Measurements from ENCODE around the gene GSE1. TPM values are rescaled to one million over a fixed set of nuclear protein-coding genes. Genes with fewer than 3 reads are reported as not detected.

Gene GSE1
- total RNA-seq, 6 experiments from 2014 or later = 30.0 to 48.0 (median 38.8) TPM

DNA sequence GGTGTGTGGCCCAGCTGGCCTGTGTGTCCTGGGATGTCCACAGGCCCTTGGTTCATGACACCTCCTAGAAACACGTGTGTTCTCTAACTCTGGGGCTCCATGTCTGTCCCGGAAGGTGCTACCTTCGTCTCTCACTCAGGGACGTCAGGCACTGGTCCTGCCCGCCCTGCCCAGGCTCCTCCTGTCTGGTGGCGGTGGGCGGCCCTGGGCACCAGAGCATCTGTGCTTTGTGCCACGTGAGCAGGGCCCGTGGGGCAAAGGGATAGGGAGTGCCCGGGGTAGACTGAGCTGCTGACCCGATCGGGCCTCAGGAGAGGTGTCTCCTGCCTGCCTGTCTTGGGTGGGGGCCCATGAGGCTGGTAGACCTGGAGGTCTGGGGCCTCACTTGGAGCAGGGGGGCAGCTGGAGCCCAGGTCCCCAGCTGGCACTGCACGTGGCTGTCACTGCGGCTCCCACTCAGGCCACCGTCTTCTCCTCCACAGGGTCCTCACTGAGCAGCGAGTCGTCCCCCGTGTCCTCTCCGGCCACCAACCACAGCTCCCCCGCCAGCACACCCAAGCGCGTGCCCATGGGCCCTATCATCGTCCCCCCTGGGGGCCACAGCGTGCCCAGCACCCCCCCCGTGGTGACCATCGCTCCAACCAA lies 35.1 kb downstream of the GSE1 start:
- no peaks in the 10 kb centered on the region for H3K9me3 ChIP-seq
- ATAC-seq (no peak), DNase-seq (no peak)
- peaks cover 0 to 15% (median 0%) of the 10 kb centered on the region in 4 donors for H3K36me3 ChIP-seq
- intact Hi-C loops (cut with DNase I) = no loop called here
- 97% methylated on average over 7 of the region's 26 CpGs for WGBS (ENCODE audit: insufficient coverage, low coverage, low lambda C conversion rate, missing lambda C conversion rate)
- no peak overlapping the region for H3K4me3 ChIP-seq
- H3K27ac ChIP-seq = no peak overlapping the region
- TF ChIP-seq POLR2A (IDR thresholded peaks at IDR 0.05) = no peak
- TF ChIP-seq, protein P1, sequence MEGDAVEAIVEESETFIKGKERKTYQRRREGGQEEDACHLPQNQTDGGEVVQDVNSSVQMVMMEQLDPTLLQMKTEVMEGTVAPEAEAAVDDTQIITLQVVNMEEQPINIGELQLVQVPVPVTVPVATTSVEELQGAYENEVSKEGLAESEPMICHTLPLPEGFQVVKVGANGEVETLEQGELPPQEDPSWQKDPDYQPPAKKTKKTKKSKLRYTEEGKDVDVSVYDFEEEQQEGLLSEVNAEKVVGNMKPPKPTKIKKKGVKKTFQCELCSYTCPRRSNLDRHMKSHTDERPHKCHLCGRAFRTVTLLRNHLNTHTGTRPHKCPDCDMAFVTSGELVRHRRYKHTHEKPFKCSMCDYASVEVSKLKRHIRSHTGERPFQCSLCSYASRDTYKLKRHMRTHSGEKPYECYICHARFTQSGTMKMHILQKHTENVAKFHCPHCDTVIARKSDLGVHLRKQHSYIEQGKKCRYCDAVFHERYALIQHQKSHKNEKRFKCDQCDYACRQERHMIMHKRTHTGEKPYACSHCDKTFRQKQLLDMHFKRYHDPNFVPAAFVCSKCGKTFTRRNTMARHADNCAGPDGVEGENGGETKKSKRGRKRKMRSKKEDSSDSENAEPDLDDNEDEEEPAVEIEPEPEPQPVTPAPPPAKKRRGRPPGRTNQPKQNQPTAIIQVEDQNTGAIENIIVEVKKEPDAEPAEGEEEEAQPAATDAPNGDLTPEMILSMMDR (IDR thresholded peaks at IDR 0.05) = no peak
- H3K4me1 ChIP-seq = peaks cover 0 to 16% (median 3%) of the 10 kb centered on the region in 4 donors
- no peaks in the 10 kb centered on the region for H3K27me3 ChIP-seq

DNA sequence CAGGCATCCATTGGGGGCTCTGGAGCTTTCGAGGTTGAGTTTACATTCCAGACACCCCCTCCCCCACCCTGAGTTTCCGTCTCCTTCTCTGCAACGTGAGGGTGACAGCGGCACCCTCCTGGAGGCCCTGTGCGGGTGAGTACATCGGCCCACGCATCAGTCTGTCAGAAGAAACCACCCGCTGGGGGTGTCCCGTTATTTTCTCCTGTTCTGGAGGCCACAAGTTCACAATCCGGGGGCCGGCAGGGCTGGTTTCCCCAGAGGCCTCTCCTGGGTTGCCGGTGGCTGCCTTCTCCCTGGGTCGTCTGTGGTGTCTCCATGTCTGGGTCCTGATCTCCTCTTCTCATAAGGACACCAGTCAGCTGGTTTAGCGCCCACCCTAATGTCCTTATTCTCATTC lies 35.7 kb downstream of the GSE1 start:
- Histone ChIP-seq H3K27ac (no peak overlapping the region), H3K4me3 (no peak overlapping the region), H3K36me3 (peaks cover 0 to 18% (median 0%) of the 10 kb centered on the region in 4 donors), H3K9me3 (no peaks in the 10 kb centered on the region), H3K27me3 (no peaks in the 10 kb centered on the region), H3K4me1 (peaks cover 0 to 16% (median 3%) of the 10 kb centered on the region in 4 donors)
- DNase-seq (no peak), ATAC-seq (no peak)
- TF ChIP-seq, protein P1 (IDR thresholded peaks at IDR 0.05) = no peak
- no peak for TF ChIP-seq POLR2A (IDR thresholded peaks at IDR 0.05)
- WGBS (ENCODE audit: insufficient coverage, low coverage, low lambda C conversion rate, missing lambda C conversion rate) = no CpG with 5 or more reads among the region's 14 CpGs
- intact Hi-C loops (cut with DNase I) = no loop called here

DNA sequence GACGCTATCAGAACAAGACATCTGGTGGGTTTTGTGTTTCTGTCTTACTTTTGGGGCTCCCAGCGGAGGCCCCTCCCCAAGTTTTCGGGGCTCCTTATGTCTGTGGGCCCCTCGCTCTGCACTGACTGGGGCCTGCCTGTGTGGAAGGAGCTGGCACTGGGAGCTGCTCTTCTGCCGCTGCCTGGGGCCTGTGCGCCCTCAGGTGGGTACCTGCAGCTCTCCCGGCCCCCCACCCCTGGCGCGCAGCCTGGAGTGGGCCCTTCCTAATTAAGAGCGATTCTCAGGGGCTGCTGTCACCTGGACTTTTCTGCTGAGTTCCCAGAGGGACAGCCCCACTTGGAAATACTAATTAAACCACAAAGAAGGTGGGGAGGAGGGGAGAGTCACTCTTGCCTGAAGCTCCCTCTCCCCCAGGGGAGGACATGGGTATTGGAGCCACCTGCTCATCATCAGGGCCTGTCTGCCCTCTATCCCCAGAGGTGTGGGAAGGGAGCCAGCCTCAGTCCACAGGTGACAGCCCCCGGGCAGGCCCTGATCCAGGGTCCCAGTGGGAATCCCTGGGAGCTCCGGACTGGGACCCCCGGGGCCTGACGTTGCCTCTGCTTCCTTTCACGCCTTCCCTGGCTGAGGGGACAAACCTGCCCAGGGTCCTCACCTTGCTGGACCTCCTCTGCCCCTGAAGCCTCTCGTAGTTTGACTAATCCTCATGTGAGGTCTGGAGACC lies 36.5 kb downstream of the GSE1 start:
- Histone ChIP-seq H3K4me3 (no peak overlapping the region), H3K27ac (no peak overlapping the region), H3K4me1 (peaks cover 0 to 16% (median 3%) of the 10 kb centered on the region in 4 donors), H3K27me3 (no peaks in the 10 kb centered on the region), H3K9me3 (no peaks in the 10 kb centered on the region), H3K36me3 (peaks cover 0 to 23% (median 0%) of the 10 kb centered on the region in 4 donors)
- TF ChIP-seq, protein P1 (IDR thresholded peaks at IDR 0.05) = no peak
- no peak for TF ChIP-seq POLR2A (IDR thresholded peaks at IDR 0.05)
- intact Hi-C loops (cut with DNase I) = loop anchor here in 1 of 2 donors (10.0 kb wide), 1 partner anchor 65 kb away; no protein-coding TSS in a partner anchor
- WGBS (ENCODE audit: insufficient coverage, low coverage, low lambda C conversion rate, missing lambda C conversion rate) = 67% methylated on average over 3 of the region's 16 CpGs
- ATAC-seq = no peak
- no peak for DNase-seq

DNA sequence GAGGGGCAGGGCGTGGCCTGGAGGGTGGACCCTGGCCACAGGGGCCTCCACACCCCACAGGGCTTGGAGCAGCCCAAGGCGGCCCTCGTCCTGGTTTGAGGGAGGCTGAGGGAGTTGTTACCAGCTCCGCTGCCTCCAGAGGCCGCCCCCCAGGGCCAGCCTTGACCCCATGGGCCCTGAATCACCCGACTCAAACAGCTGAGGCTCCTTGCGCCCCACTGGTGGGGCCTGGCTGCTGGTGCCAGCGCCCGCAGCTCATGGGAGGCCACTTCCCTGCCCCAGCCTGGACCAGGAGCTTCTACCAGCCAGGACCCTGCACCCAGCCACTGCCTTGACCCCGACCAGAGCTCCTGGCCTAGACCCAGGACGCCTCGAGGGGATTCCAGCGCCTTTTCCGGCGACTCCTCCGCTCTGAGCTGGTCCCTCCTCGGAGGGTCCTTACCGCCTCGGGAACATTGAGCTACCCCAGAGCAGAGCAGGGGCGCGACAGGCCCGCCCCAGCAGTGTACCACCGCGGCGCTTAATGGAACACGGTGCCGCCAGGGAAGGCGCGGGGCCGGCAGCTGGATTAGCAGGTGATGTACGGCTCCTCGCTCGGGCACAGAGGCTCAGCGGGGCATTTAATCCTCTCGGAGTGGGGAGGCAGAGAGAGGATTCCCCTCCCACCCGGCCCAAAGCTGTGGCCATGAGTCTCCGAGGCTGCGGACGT lies 37.2 kb downstream of the GSE1 start:
- ATAC-seq = no peak
- TF ChIP-seq, protein P1 (IDR thresholded peaks at IDR 0.05) = no peak
- no peak for TF ChIP-seq POLR2A (IDR thresholded peaks at IDR 0.05)
- Histone ChIP-seq H3K27me3 (no peaks in the 10 kb centered on the region), H3K36me3 (peaks cover 0 to 30% (median under 1%) of the 10 kb centered on the region in 4 donors), H3K4me3 (no peak overlapping the region), H3K27ac (no peak overlapping the region), H3K9me3 (no peaks in the 10 kb centered on the region), H3K4me1 (peaks cover 0 to 16% (median 3%) of the 10 kb centered on the region in 4 donors)
- WGBS (ENCODE audit: insufficient coverage, low coverage, low lambda C conversion rate, missing lambda C conversion rate) = 89% methylated on average over 5 of the region's 39 CpGs
- intact Hi-C loops (cut with DNase I) = loop anchor here in 1 of 2 donors (10.0 kb wide), 1 partner anchor 65 kb away; no protein-coding TSS in a partner anchor
- no peak for DNase-seq

Data from right lobe of liver (tissue), 6 donors.